ENCODE data around the gene LDLRAD4.

LDLRAD4 gene

GRCh38 chr18:13289481-13290205, 71.1 kb downstream of the LDLRAD4 start:
- no peak for DNase-seq

GRCh38 chr18:13290856-13291271, 72.3 kb downstream of the LDLRAD4 start:
- DNase-seq, result no peak

- DNase-seq, result no peak
These were observed 72.7 kb downstream of the LDLRAD4 start for GRCh38 chr18:13291299-13291698.

DNA sequence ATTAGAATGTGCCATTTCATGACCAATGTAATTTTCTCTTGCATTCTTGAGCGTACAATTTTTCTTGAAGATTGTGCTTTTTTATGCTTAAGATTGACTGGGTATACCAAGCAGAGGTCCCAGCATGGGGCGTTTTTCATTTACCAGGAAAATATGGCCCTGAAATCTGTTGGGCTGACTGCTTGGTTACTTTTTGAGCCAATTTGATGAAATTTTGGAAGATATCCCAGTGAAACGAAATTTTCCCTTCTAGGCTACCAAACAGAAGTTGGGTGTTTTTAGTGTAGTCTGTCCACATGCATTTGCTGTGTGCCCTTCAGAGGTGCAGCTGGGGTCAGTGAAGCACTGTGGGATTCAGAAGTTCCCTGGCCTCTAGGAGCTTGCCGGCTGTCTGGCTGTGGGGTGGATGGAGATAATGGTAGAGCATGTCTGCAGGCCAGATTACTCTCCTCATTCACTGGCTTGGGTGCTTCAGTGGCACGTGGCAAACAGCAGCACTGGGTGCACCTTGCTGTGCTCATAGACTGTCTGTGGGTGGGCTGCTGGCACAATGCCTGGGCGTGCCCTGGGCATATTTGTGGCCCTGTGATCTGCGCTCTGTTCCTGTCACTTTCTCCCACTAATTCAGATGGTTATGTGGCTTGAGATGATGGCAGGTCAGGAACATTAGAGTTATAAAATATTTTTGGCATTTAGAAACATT, 73.3 kb downstream of the LDLRAD4 start:
- no peak for DNase-seq

- DNase-seq, result no peak
These were observed 74.2 kb downstream of the LDLRAD4 start for GRCh38 chr18:13292736-13293135.

- no peak for DNase-seq
These were observed 75.7 kb downstream of the LDLRAD4 start for GRCh38 chr18:13294309-13294708.

- no peak for DNase-seq
These were observed 77.3 kb downstream of the LDLRAD4 start for GRCh38 chr18:13295894-13296293.

- no peak for DNase-seq
These were observed 78.5 kb downstream of the LDLRAD4 start for GRCh38 chr18:13296867-13297574.

DNA sequence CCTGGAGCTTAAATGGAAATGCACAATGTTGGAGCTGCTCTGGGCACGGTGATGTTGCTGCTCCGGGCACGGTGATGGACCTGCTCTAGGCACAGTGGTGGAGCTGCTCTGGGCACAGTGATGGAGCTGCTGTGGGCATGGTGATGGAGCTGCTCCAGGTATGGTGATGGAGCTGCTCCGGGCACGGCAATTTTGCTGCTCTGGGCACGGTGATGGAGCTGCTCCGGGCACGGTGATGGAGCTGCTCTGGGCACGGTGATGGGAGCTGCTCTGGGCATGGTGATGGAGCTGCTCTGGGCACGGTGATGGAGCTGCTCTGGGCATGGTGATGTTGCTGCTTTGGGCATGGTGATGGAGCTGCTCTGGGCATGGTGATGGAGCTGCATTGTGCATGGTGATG, 79.7 kb downstream of the LDLRAD4 start:
- DNase-seq, result no peak

- DNase-seq, result no peak
These were observed 81.5 kb downstream of the LDLRAD4 start for GRCh38 chr18:13300029-13300428.

- no peak for DNase-seq
These were observed 82.2 kb downstream of the LDLRAD4 start for GRCh38 chr18:13300796-13301195.

- no peak for DNase-seq
These were observed 83.5 kb downstream of the LDLRAD4 start for GRCh38 chr18:13302040-13302439.

GRCh38 chr18:13302457-13303225, 84.1 kb downstream of the LDLRAD4 start:
- no peak for DNase-seq

DNA sequence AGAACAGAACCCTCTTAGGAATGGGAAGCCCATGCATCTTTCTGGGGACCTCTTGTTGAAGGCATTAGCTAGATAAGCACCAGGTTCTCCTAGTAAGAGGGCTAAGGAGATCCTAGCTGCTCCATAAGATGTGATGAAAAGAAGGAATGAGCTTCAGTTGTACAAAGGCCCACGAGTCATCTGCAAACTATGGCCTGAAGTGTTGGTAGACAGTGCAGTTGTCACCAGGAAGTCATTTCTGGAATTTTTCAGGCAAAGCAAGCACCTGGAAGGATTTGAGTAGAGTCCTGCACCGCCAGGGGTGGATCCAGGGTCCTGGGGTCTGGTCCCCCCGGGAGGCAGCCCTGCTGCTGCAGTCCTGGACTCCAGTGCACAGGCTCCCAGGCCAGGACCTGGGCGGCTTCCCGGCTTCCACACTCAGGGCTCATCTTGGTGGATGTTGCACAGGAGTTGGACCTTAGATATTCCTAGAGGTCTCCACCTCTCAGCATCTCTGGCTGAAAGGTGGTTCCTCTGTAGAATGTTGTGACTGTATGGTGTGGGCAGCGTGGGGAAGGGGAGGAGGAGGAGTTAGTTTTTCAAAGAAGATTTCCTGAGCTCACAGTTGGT, 85.3 kb downstream of the LDLRAD4 start:
- no peak for DNase-seq

GRCh38 chr18:13305301-13305700, 86.7 kb downstream of the LDLRAD4 start:
- no peak for DNase-seq

DNA sequence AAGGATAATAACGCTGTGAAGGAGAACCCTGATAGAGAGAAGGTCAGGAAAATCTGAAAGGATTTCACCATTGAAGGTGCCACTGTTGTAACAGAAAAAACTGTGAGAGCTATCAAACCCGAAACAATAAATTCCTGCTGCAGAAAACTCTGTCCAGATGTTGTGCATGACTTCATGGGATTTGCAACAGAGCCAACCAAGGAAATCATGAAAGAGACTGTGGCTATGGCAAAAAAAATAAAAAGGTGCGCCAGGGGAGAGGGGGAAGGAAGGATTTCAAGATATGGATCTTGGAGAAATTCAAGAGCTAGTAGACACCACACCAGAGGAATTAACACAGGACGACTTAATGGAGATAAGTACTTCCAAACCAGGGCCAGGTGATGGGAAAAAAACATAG, 88.0 kb downstream of the LDLRAD4 start:
- no peak for DNase-seq

- no peak for DNase-seq
These were observed 89.8 kb downstream of the LDLRAD4 start for GRCh38 chr18:13308369-13308768.

DNA sequence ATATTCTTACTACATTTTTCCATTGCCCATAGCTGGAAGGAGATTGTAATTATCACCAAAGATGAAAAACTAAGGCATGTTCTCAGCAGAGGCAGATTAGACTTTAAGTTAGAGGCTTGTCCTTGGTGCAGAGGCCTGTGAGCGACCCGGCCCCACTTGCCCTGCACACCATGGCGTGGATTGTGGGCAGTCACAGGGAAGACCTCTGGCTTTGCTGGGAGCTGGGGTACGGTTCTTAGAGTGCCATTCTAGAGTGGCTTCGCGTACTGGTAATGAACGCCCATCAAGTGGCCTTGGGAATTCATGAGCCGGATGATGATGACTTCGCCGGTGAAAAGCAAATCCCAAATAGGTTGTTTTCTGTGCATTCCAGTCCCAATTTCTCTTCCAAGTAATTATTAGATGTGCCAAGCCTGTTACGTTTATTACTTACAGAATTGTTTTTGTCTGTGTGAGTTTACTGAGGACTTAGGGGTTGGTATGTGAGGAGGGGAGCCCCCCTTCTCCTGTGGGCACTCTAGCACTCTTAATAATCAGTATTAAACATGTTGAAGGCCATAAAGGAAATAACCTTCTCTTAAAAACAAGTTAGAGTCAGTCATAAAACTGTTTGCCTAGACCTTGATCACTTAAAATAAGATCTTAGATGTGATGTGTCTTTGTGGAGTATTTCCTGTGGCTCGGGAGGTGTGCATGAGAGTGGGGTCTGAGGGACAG, 90.6 kb downstream of the LDLRAD4 start:
- DNase-seq, result no peak

DNA sequence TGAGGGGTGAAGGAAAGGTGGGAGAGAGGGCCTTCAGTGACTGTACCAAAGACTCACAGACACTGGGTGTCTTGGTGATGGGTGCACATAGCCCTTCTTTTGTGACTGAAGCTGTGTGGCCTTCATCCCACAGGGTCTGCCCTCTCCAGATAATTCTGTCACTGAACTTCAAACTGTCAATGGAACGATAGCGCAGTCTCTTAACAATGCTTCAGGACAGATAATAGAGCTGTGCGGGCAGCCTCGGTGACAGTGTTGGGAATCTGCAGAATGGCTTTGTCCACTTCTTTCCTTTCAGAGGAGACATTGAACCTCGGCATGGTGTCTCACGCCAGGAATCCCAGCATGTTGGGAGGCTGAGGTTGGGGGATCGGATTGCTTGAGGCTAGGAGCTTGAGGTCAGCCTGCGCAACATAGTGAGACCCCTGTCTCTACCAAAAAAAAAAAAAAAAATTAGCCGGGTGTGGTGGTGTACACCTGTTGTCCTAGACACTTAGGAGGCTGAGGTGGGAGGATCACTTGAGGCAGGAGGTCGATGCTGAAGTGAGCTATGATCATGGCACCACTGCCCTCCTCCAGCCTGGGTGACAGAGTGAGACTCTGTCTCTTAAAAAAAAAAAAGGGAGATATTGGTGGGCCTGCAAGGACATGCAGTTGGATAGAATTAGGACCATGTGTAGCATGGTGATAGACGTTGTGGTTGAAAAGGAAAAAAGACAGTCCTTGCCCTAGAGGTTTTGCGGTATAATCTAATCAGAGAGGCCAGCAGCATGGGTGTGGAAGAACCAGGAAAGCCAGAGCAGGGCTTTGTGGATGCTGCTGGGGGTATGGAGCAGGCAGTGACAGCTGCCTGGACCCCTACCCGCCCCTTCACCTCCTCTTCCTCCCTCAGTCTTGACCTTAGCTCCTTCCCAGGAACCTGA, 91.4 kb downstream of the LDLRAD4 start:
- DNase-seq, result no peak

DNA sequence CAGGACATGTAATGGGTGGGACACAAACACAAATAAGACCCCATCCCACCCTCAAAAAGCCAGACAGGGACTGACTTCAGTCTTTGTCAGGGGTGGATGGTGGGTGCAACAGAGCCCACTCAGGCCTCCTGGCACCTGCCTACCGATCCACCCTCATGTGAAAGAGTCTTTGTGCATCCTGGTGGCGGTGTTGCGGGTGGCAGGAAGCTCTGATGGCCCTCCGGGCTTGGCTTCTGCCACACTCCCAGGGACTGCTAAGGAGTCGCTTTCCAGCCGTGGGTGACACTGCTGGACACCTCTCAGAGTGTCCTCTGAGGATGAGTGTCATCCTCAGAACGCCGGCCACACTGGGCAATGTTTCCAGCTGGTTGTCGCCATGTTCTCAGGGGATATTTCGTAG, 92.6 kb downstream of the LDLRAD4 start:
- no peak for DNase-seq

DNA sequence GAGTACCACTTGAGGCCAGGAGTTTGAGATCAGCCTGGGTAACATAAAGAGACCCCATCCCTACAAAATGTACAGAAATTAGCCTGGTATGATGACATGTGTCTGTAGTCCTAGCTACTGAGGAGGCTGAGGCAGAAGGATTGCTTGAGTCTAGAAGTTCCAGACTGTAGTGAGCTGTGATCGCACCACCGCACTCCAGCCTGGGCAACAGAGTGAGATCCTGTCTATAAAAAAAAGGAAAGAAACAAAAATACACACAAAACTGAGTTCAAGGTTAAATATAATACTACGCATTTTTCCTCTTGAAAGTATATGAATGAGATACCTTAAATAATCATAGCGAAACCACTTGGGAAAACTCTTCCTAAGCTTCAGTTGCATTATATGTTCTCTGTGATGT, 94.0 kb downstream of the LDLRAD4 start:
- no peak for DNase-seq

Measured in NCI-H526 treated with DMSO at 0.1 percent for 48 hours (cell line).